Keratinocyte (primary cell): Measurements from ENCODE around the gene FAM3C. TPM values are rescaled to one million over a fixed set of nuclear protein-coding genes. Genes with fewer than 3 reads are reported as not detected.

Source experiments
- DNase-seq: peaks from one replicate; pipeline ENCODE4 v3.0.0-alpha.2; 2011; ENCODE audit warnings: low read depth, missing footprints, low spot score
- FAIRE-seq: peaks from 2 replicates; lab custom pipeline; 2011; peaks lifted over from hg19 to GRCh38; lab: Jason Lieb, UNC
- H2AFZ ChIP-seq: 2 replicates; pipeline ENCODE4 v1.6.0; 2012; ENCODE audit warnings: low read length, control low read depth, inconsistent platforms; ENCODE audit not compliant: control insufficient read depth
- H3K27ac ChIP-seq: 2 replicates; pipeline ENCODE4 v1.5.1; 2011; ENCODE audit warnings: low read length; ENCODE audit not compliant: control insufficient read depth, insufficient read depth
- H3K27me3 ChIP-seq: 3 replicates; pipeline ENCODE4 v1.6.0; 2011; ENCODE audit warnings: low read length; ENCODE audit not compliant: control insufficient read depth, insufficient read depth; ENCODE audit errors: extremely low read depth
- H3K36me3 ChIP-seq, 2 experiments: 2 replicates in 1 of 2; 3 replicates in 1 of 2; pipeline ENCODE4 v1.5.1; 2011; ENCODE audit warnings: low read length in 2 of 2, mild to moderate bottlenecking in 1 of 2; ENCODE audit not compliant: control insufficient read depth in 2 of 2, insufficient read depth in 2 of 2; ENCODE audit errors: extremely low read depth in 1 of 2
- H3K4me1 ChIP-seq: 3 replicates; pipeline ENCODE4 v1.5.1; 2011; ENCODE audit warnings: low read length; ENCODE audit not compliant: control insufficient read depth, insufficient read depth; ENCODE audit errors: extremely low read depth
- H3K4me2 ChIP-seq: 3 replicates; pipeline ENCODE4 v1.6.0; 2011; ENCODE audit warnings: low read depth, low read length; ENCODE audit not compliant: control insufficient read depth, insufficient read depth; ENCODE audit errors: extremely low read depth
- H3K4me3 ChIP-seq, 3 experiments: fragments of 200-600 bp in 1 of 3; sonication (generic) in 1 of 3; 2 replicates in 2 of 3; 3 replicates in 1 of 3; pipeline ENCODE4 v1.5.1; 2011 to 2016; ENCODE audit warnings: low read length in 3 of 3, mild to moderate bottlenecking in 3 of 3, control low read depth in 2 of 3, inconsistent platforms in 1 of 3, low read depth in 1 of 3, mixed read lengths in 1 of 3, mixed run types in 1 of 3, moderate library complexity in 1 of 3; ENCODE audit not compliant: control insufficient read depth in 2 of 3, insufficient read depth in 2 of 3; ENCODE audit errors: extremely low read depth in 1 of 3
- H3K79me2 ChIP-seq: 2 replicates; pipeline ENCODE4 v1.6.0; 2012; ENCODE audit warnings: low read length; ENCODE audit not compliant: control insufficient read depth, insufficient read depth
- H3K9ac ChIP-seq: 3 replicates; pipeline ENCODE4 v1.6.0; 2011; ENCODE audit warnings: low read length; ENCODE audit not compliant: control insufficient read depth, insufficient read depth; ENCODE audit errors: extremely low read depth
- H3K9me1 ChIP-seq: 3 replicates; pipeline ENCODE4 v1.6.0; 2011; ENCODE audit warnings: low read length; ENCODE audit not compliant: control insufficient read depth, insufficient read depth; ENCODE audit errors: extremely low read depth
- H3K9me3 ChIP-seq: 2 replicates; pipeline ENCODE4 v1.5.1; 2012; ENCODE audit warnings: low read depth, low read length; ENCODE audit not compliant: control insufficient read depth
- H4K20me1 ChIP-seq: 3 replicates; pipeline ENCODE4 v1.6.0; 2011; ENCODE audit warnings: low read length; ENCODE audit not compliant: control insufficient read depth, insufficient read depth; ENCODE audit errors: extremely low read depth
- CTCF ChIP-seq, 3 experiments: IDR thresholded peaks in 1 of 3; conservative IDR thresholded peaks in 1 of 3; optimal IDR thresholded peaks in 1 of 3; 2 replicates in 2 of 3; 3 replicates in 1 of 3; pipeline versions ENCODE3 to v1.5.1; 2011; ENCODE audit warnings: low read length in 3 of 3, mild to moderate bottlenecking in 3 of 3, moderate library complexity in 2 of 3, control low read depth in 1 of 3, inconsistent platforms in 1 of 3; ENCODE audit not compliant: insufficient read depth in 2 of 3; ENCODE audit errors: extremely low read depth in 1 of 3
- EZH2 ChIP-seq: IDR thresholded peaks from one replicate; pipeline ENCODE4 v1.6.1; 2012; ENCODE audit warnings: inconsistent platforms, mild to moderate bottlenecking, low read length, moderate library complexity
- dilution Hi-C: fragments of 300-500 bp; cut with MboI; formaldehyde crosslinking; loops from one replicate; pipeline ENCODE4 v1.7.0; 2020; ENCODE audit warnings: low sequenced_read_pairs; ENCODE audit not compliant: extremely low pct_ligation_motif_present
- polyA plus RNA-seq, 5 experiments: library from polyadenylated mRNA; depleted of rRNA in 3 of 5; stranded (reverse) in 3 of 5; stranded (forward) in 1 of 5; unstranded in 1 of 5; fragments of >200 nt; gene quantifications; 1 replicate in 1 of 5; 2 replicates in 3 of 5; 3 replicates in 1 of 5; pipeline versions ENCODE4 v1.2.1 to v1.2.3, GENCODE V29; 2011 to 2012; ENCODE audit warnings: missing spikeins in 2 of 5, low read depth in 1 of 5, low replicate concordance in 1 of 5

Gene FAM3C
- polyA plus RNA-seq, 1 donor (not counting 4 experiments of a cell fraction or from before 2014, with no cell fraction given) = 93.5 TPM

- Histone ChIP-seq H3K36me3 (peaks cover 5 to 7% of the 10 kb centered on the region in 2 experiments), H3K27ac (no peak overlapping the region), H3K4me1 (no peaks in the 10 kb centered on the region), H3K9me1 (no peaks in the 10 kb centered on the region), H4K20me1 (no peaks in the 10 kb centered on the region), H2AFZ (no peak overlapping the region), H3K27me3 (no peaks in the 10 kb centered on the region), H3K79me2 (peaks cover 10% of the 10 kb centered on the region), H3K9ac (no peak overlapping the region), H3K4me3 (no peak overlapping the region), H3K9me3 (no peaks in the 10 kb centered on the region), H3K4me2 (no peak overlapping the region)
- TF ChIP-seq EZH2 (no peak), CTCF (optimal IDR thresholded peaks at IDR 0.05 in 1 of 3, IDR thresholded peaks at IDR 0.05 in 1 of 3, conservative IDR thresholded peaks at IDR 0.05 in 1 of 3; ENCODE audit: extremely low read depth in 1 of 3, insufficient read depth in 2 of 3, low read length in 3 of 3) (no peak)
- dilution Hi-C loops = no loop called here
- FAIRE-seq (no peak), DNase-seq (no peak)
These were observed 26.6 kb downstream of the FAM3C start for GRCh38 chr7:121369462-121369861.

- no peaks in the 10 kb centered on the region for H3K9me3 ChIP-seq
- peaks cover 7 to 12% of the 10 kb centered on the region in 2 experiments for H3K36me3 ChIP-seq
- no peak for FAIRE-seq
- no peak overlapping the region for H3K9ac ChIP-seq
- no peaks in the 10 kb centered on the region for H3K9me1 ChIP-seq
- H4K20me1 ChIP-seq = no peaks in the 10 kb centered on the region
- H3K4me3 ChIP-seq = no peak overlapping the region
- no peak for DNase-seq
- no peaks in the 10 kb centered on the region for H3K4me1 ChIP-seq
- no peak overlapping the region for H3K4me2 ChIP-seq
- no peak overlapping the region for H3K27ac ChIP-seq
- dilution Hi-C loops = no loop called here
- no peak overlapping the region for H2AFZ ChIP-seq
- H3K79me2 ChIP-seq = peaks cover 12% of the 10 kb centered on the region
- TF ChIP-seq EZH2 (no peak), CTCF (optimal IDR thresholded peaks at IDR 0.05 in 1 of 3, IDR thresholded peaks at IDR 0.05 in 1 of 3, conservative IDR thresholded peaks at IDR 0.05 in 1 of 3; ENCODE audit: extremely low read depth in 1 of 3, insufficient read depth in 2 of 3, low read length in 3 of 3) (peak in 2 of 3 experiments; percentile 36 to 38)
- no peaks in the 10 kb centered on the region for H3K27me3 ChIP-seq
These were observed 29.2 kb downstream of the FAM3C start for GRCh38 chr7:121366852-121367431.
